ENCODE measurements around the gene AKNA.

The AKNA gene

GRCh38 chr9:114301798-114302565 is 85.8 kb downstream of the AKNA start:
- DNase-seq (ENCODE audit: low read depth), result no peak

- no peak for DNase-seq (ENCODE audit: low read depth)
Measured at GRCh38 chr9:114300846-114301797, 86.7 kb downstream of the AKNA start.

- no peak for DNase-seq (ENCODE audit: low read depth)
Measured at GRCh38 chr9:114300153-114300845, 87.5 kb downstream of the AKNA start.

DNA sequence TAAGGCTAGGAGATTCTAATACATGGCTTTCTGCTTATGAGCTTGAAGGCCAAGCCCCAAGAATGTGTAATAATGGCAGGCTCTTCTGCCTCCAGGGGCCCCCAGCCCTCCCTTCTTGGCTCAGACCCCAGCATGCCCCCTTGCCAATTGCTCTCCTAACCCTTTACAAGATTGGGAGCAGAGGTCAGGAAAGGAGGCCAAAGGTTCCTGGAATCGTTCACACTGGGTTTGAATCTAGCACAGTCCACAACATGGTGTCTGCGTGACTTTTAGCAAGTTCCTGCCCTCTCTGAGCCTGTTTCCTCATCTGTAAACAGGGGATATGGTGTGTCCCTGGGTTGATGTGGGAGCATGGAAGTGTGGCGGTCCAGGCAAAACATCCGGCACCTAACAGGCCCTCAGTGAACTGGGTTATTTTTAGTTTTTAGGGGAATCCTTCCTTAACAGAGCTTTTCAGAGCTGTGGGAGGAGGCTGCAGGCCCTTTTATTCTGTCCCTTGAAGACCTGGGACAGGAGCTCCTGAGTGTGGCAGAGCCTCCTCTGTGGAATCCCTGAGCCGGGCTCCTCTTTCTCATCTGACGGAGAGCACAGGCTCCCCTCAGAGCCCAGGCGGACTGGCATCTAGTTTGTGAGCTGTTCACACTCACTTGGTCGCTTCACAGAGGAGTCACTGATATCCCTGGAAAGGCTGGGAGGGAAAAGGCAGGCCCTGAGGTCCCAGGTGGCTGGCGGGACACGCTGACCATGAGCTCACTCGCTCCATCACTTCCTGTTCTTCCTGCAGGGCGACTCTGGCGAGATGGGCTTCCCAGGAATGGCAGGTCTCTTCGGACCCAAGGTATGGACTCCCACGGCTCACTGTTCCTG is 88.3 kb downstream of the AKNA start:
- DNase-seq (ENCODE audit: low read depth), result no peak

DNA sequence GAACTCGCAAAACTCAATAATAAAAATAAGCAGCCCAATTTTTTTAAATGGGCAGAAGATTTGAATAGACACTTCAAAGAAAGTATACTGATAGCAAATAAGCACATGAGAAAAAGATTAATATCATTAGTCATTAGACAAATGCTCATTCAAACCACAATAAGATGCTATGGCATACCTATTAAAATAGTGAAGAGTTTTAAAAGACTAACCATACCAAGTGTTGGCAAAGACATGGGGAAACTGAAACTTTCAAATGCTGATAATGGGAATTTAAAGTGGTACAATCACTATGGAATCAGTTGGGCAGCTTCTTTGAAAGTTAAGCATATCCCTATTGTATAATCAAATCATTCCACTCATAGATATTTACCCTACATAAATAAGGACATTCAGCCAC is 91.4 kb downstream of the AKNA start:
- DNase-seq (ENCODE audit: low read depth), result no peak

DNA sequence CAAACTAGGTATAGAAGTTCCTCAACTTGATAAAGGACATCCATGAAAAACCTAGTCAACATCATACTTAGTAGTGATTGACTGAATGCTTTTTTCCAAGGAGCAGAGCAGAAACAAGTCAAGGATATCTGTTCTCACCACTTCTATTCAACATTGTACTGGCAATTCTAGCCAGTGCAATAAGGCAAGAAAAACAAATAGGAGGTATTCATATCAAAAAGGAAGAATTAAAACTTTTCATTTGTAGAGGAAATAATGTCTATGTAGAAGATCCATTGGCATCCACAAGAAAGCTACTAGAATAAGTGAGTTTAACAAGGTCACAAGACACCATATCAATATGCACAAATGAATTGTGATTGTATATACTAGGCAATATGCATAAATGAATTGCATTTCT is 93.1 kb downstream of the AKNA start:
- DNase-seq (ENCODE audit: low read depth), result no peak

DNA sequence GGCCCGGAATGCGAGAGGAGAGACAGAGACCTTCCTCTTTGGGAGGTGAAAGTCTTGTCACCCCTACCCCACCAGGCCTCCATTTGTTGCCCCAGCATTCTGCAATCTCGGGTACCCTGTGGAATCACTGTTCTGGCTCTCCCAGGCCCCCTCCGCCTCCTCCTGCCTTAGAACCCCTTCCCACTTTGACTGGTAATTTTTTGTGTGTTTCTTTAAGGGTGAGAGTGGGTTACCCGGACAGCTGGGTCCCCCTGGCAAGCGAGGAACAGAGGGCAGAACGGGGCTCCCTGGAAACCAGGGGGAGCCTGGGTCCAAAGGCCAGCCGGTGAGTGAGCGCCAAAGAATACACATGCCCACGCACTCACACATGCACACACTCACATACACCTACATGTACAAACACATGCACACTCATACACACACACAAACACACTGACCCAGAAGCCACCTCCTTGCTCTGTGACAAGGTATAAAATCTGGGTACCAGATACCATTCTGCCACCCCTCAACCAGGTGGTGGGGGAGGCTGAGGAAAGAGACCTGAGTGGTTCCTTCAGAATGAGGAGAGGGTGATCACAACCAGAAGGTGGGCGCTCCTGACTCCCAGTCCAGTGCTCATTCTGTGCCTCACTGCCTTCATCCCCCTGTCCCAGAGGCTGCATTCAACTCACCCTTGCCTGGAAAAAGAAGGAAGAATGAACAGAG is 95.7 kb downstream of the AKNA start:
- DNase-seq (ENCODE audit: low read depth), result no peak

GRCh38 chr9:114291064-114291474 is 96.7 kb downstream of the AKNA start:
- no peak for DNase-seq (ENCODE audit: low read depth)

DNA sequence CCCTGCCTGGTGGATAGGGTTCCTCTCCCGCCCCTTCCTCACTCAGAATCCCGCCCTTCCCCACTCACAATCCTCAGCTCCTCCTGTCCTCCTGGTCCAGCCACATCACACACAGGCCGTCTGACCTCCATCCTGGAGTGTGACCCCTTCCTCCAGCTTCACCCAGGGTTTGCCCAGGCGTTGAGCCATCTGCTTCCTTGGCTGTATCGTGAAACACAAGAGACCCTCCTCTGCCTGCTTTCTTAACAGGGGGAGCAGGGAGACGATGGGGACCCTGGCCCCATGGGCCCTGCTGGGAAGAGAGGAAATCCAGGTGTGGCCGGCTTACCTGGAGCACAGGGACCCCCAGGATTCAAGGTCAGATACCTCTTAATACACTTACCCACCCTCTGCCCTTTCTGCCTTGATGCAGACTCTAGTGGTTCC is 97.2 kb downstream of the AKNA start:
- no peak for DNase-seq (ENCODE audit: low read depth)

DNA sequence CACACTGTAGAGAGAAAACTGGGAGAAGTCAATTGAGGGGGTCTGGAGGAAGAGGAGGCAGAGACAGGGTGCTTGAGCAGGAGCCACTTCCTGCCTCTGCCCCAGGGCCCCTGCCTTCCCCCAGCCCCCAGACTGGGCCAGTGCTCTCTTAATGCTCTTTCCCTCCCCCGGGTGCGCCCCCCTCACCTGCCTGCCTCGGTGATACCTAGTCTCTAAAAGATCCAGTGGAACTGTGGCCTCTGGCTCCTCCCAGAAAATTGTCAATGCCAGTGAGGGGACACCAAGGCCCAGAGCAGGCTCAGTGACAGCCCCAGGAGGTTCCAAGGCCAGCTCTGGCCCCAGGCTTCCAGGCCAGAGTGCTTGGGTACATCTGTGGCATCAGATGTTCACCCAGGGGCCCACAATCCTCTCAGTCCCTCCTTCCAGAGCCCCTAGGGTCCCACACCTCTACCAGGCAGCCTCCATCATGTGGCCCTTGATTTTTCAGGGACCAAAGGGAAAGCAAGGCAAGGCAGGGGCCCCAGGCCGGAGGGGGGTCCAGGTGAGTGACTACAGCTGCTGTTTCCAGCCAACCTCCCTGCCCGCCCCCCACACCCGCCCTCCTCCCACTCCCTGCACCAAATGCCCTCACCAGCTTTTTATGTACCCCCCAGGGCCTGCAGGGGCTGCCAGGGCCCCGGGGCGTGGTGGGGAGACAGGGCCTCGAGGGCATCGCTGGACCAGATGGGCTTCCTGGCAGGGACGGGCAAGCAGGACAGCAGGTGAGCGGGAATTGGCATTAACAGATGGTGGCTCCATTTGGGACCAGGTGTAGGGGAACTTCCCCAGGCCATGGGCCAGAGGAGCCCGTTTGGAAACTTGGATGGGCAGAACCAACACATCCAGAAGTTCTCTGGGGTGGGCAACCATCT is 98.0 kb downstream of the AKNA start:
- no peak for DNase-seq (ENCODE audit: low read depth)

DNA sequence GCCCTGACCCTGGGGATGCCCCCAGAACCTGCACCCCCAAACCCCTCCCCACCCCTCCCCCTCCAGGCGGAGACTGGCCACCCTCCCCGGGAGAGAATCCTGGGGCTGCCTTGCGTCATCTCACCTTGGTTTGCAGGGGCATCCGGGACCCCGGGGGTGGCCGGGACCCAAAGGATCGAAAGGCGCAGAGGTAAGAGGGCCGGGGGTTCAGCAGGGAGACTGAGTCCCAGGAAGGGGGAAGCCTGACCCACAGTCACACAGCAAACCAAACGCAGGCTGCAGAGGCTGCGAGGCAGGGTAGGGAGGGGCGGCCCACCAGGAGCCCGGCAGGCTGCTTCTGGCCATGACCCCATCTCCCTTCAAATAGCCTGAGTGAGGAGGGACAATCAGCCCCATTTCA is 98.7 kb downstream of the AKNA start:
- DNase-seq (ENCODE audit: low read depth), result no peak

DNA sequence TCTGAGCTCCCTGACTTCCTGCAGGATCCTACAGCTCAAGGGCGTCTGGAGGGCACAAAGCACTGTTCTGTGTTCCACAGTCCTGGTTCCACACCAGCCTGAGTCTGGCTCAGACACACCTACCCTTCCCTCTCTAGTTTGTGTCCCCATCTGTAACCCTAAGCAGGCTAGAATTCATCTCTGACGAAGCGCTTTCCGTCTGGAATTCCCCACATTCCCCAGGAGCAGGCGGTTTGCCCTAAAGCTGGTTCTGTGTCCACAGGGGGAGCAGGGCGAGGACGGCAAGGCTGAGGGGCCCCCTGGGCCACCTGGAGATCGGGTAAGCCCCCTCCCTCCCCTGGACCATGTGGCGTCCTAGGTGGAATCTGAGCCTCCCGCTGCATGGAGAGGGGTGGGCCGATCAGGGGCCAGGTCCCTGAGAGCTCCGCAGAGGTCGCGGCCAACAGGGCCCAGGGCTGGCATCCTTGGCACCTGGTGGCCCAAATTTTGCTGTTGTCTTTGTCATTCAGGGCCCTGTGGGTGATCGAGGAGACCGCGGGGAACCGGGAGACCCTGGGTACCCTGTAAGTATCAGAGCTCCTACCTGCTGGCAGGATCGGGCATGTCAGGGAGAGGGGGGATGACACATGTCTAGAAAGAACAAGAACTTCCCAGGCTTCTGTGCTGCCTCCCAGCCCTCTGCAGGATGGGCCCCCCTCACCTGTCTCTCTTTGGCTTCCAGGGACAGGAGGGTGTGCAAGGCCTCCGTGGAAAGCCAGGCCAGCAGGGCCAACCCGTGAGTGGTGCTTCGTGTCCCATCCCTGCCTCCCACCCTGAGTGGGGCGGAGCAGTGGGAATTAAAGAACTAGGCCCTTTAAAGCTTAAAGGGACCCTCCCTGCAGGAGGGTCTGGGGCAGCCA is 99.3 kb downstream of the AKNA start:
- no peak for DNase-seq (ENCODE audit: low read depth)

GRCh38 chr9:114287763-114288192 is 100.0 kb downstream of the AKNA start:
- no peak for DNase-seq (ENCODE audit: low read depth)

- DNase-seq (ENCODE audit: low read depth), result no peak
Measured at GRCh38 chr9:114287001-114287762, 100.6 kb downstream of the AKNA start.

- DNase-seq (ENCODE audit: low read depth), result no peak
Measured at GRCh38 chr9:114286146-114286679, 101.6 kb downstream of the AKNA start.

DNA sequence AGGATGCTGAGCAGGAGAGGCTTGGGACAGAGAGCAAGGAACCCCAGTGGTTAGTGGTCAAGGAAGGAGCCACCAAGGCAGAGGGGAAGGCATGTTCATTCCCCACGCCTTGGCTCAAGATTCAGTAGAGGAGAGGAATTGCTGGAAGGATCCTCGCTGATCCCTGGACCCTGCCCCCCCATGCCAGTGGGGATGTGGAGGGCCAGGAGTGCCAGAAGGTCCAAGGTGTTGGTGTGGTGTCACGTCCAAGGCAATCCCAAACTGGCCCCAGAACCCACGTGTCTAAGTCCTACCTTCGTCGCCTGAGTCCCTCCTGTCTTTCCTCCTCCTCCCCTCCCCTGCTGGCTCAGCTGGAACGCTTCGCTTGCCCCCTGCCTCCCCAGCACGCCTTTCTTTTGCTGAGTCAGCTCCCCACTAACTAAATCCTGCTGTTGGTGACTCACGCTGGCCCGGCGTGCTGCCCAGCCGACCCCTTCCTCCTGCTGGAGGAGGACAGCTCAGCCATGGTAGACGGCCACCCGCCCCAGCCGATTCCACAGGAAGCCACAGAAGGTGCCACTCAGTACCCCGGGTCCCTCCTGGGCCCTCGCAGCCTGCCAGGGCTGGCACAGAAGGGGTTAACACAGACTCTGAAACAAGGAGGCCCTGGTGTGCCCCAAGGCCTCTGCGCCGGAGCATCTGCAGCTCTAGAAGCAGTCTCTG is 102.5 kb downstream of the AKNA start:
- DNase-seq (ENCODE audit: low read depth), result no peak

Measured in GM04503 (cell line).